HG03342 (cell line): Measurements from ENCODE around the gene CAMTA1.

Experiments used
- ATAC-seq: cut with Tn5 transposase; IDR thresholded peaks from one replicate; pipeline ENCODE4 v1.9.1; 2021; ENCODE audit warnings: mild to moderate bottlenecking, moderate library complexity; ENCODE audit not compliant: unreplicated experiment

CAMTA1 gene

DNA sequence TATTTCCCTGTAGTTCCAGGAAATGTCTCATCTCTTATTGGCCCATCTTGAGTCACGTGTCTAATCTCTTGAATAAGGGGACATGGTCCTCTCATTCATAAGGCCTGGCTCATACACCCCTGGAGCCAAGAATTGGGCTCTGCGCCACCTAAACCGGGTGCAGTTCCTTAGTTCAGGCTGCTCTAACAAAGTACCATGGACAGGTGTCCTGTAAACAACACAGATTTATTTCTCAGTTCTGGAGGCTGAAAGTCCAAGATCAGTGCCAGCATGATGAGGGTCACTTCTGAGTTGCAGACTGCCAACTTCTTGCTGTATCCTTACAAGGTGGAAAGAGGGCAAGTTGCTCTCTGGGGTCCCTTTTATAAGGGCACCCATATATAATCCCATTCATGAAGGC lies 925.6 kb downstream of the CAMTA1 start:
- no peak for ATAC-seq

DNA sequence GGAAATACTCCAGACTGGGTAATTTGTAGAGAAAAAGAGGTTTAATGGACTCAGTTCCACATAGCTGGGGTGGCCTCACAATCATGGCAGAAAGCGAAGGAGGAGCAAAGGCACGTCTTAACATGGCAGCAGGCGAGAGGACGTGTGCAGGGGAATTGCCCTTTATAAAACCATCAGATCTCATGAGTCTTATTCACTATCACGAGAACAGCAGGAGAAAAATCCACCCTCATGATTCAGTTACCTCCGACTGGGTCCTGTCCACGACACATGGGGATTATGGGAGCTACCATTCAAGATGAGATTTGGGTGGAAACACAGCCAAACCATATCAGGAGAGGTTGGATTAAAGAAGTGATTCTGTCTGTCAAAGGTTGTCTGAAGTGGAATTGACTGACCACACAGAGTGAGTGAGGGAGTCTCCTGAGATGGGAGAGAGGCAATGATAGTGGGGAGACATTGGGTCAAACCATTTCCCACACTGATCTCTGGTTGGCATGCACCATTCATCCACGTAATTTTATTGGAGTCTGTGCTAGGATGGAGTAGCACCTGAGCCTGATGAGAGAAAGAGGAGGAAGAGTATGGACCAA lies 927.6 kb downstream of the CAMTA1 start:
- ATAC-seq: no peak

GRCh38 chr1:7716506-7716905 lies 931.3 kb downstream of the CAMTA1 start:
- no peak for ATAC-seq

- no peak for ATAC-seq
Observed at GRCh38 chr1:7717748-7718368, 932.6 kb downstream of the CAMTA1 start.

- no peak for ATAC-seq
Observed at GRCh38 chr1:7719468-7720094, 934.3 kb downstream of the CAMTA1 start.

GRCh38 chr1:7721940-7722669 lies 936.9 kb downstream of the CAMTA1 start:
- ATAC-seq: no peak

DNA sequence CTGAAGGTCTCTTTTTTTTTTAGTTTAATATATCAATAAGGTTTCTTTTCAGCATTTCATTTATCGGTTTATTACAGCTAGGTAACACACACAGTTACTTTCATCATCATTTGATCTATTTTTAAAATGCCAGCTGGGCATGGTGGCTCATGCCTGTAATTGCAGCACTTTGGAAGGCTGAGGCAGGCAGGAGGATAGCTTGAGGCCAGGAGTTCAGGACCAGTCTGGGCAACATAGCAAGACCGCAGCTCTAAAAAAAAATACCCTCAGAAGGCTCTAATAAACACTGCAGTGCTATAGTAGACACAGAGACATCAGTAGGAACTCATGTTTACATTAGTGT lies 937.4 kb downstream of the CAMTA1 start:
- ATAC-seq: no peak

DNA sequence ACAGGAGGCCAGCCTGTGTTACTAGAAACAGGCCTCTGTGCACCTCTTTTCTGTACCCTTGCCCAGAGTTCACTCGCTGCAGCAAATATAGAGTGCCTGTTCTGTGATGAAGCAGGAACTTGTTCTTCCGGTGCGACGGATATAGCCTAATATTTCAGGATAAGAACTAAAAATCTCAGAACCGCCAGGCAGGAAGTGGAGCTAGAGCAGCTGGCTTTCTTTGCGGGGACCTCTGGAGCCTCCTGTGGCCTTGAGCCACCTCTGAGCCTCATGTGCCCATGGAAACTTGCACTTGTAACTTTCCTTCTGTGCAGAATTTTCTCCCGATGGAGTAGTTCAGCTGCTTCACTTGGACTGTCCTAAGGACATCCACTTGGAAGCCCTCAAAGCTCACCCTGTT lies 941.4 kb downstream of the CAMTA1 start:
- ATAC-seq: no peak

GRCh38 chr1:7727809-7728471 lies 942.7 kb downstream of the CAMTA1 start:
- ATAC-seq: no peak

DNA sequence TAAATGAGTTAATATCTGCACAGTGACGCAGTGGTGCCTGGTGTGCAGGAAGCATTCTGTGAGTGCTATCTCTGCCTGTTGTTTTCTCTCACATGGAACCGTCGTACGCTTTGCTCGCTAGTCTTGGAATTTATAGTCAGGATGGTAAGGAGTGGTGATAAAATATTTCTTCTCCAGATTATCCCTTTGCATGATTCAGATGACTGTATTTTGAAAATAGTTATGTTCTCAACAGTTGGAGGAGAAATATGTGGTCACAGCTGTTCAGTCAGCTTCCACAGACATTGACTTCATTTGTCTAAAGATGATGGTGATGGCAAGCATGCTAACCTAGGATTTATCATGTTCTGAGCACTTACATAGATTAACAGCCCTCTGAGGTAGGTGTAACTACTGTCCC lies 944.5 kb downstream of the CAMTA1 start:
- ATAC-seq: no peak

DNA sequence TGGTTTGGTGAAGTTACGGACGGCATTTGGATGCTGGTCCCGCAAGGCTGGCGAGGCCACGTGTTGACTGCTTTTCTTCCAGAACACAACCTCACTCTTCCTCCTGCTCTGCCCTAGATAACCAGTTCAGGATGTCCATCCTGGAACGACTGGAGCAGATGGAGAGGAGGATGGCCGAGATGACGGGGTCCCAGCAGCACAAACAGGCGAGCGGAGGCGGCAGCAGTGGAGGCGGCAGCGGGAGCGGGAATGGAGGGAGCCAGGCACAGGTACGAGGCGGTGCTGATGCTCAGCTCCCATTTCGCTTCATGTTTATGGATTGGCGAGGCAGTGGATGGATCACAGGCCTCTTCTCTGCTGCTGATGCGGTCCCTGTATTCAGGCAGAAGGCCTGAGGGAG lies 947.1 kb downstream of the CAMTA1 start:
- no peak for ATAC-seq

DNA sequence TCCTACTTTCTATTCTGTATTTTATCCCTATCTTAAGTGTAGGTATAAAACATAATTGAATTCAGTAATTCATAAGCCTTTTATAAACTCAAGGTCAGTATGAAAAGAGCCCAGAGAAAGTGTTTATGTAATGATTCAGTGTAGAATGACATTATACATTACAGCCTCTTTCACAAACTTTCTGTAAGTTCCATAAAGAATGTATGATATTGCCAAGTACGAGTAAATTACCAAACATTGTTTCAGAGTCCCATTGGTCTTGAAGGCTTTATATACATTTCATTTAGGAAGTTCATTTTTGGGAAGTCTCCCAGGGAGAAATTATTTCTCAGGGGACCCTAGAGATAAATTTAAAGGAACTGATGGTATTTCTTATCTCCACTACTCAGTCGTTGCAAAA lies 948.0 kb downstream of the CAMTA1 start:
- ATAC-seq: no peak

DNA sequence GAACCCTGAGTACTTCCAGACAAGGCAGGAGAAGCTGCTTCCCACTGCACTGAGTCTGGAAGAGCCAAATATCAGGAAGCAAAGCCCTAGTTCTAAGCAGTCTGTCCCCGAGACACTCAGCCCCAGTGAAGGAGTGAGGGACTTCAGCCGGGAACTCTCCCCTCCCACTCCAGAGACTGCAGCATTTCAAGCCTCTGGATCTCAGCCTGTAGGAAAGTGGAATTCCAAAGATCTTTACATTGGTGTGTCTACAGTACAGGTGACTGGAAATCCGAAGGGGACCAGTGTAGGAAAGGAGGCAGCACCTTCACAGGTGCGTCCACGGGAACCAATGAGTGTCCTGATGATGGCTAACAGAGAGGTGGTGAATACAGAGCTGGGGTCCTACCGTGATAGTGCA lies 952.8 kb downstream of the CAMTA1 start:
- ATAC-seq: no peak

DNA sequence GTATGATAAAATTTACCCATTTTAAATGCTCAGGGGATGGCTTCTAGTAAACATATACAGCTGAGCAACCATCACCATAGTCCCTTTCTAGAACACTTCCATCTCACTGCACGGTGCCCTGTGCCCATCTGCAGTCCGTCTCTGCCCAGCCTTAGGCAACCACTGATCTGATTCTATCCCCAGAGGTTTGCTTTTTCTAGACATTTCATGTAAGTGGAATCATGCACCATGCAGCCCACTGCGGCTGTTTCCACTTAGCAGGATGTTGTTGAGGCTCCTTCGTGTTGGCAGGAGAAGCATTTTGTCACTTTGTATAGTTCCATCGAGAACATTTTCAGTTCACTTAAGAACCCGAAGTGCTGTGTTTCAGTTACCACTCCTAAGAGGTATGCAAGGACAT lies 958.1 kb downstream of the CAMTA1 start:
- no peak for ATAC-seq

DNA sequence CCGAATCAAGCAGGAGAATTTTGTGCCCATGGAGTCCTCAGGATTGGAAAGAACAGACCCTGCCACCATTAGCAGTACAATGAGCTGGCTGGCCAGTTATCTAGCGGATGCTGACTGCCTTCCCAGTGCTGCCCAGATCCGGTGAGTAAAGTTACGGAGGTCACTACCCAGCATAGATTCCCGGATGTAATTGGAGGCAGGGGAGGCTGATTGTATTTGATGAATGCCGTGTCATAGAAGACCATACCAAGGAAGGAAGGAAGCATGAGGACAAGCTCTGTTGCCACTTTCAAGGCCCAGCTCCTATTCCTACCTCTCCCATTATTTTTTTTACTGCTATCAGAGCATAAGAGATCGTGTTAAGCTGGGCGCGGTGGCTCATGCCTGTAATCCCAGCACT lies 959.6 kb downstream of the CAMTA1 start:
- no peak for ATAC-seq

- ATAC-seq: no peak
Observed at GRCh38 chr1:7745783-7746182, 960.5 kb downstream of the CAMTA1 start.

GRCh38 chr1:7747605-7748004 lies 962.4 kb downstream of the CAMTA1 start:
- no peak for ATAC-seq

DNA sequence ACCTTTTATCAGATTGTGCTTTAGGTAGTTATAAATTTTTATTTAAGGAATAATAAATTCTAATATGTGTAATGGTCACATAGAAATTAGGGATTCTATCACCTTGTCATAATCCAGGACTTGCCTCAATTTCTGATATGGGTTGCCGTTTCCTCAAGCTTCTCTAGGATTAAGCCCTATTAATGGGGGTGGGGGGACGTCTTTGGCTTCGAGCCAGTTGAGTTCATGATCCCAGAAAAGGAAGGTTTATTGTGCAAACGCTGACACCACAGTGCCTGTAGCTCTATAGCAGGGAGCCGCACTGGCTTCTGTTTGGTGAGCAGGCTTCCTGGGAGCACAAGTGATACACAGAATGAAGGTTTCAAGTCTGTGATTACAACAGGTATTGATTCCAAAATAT lies 963.9 kb downstream of the CAMTA1 start:
- no peak for ATAC-seq

GRCh38 chr1:7751174-7751573 lies 965.9 kb downstream of the CAMTA1 start:
- no peak for ATAC-seq

DNA sequence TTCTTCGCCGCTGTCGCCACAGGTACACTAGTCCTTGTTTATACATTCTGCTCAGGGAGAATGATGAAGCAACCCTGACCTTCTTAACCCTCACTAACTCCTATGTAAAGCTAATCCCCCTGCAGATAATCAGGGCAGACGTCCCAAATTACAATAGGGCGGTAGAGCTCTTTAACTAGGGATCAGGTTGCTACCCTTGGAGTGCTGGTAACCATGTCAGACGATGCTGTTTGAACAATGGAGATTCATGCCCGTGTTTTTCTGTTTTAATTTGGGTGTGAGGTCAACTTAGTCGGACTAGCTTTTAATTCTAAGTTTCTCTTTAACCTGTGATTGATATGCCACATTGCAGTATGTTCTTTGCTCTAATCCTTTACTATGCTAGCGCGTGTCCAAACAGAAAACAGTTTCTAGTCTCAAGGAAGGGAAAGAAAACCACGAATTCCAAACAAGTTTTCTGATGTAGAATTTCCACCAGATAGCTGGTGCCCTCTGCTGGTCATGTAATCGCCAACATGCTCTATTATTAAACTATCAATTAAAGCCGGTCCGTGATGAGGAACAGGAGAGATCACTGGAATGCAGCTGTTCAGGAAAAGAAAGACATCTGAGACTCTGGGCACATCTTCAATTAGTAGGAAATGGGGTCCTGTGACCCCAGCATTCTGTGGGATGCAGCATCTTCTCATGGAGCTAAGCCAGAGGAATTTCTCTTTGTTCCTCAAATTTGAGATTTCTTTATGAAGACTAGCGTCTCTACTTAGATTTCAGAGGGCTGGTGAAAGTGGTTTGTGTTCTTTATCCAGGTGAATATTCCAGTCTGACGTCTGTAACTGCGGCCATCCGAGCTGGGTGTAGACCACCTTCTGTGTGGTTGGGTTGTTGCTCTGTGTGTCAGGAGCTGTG lies 967.5 kb downstream of the CAMTA1 start:
- ATAC-seq: no peak

- no peak for ATAC-seq
Observed at GRCh38 chr1:7753641-7754040, 968.4 kb downstream of the CAMTA1 start.
